SKM-1 treated with dmso at 0.1 percent for 144 hours (cell line): ENCODE results near the gene GNPAT.
A peak's percentile ranks its signal among the peaks of the same experiment; 100 is the strongest.

ENCODE experiments used
- DNase-seq: peaks from one replicate; lab custom pipeline; 2025; ENCODE audit not compliant: unreplicated experiment; lab: John Stamatoyannopoulos, UW

The GNPAT gene

DNA sequence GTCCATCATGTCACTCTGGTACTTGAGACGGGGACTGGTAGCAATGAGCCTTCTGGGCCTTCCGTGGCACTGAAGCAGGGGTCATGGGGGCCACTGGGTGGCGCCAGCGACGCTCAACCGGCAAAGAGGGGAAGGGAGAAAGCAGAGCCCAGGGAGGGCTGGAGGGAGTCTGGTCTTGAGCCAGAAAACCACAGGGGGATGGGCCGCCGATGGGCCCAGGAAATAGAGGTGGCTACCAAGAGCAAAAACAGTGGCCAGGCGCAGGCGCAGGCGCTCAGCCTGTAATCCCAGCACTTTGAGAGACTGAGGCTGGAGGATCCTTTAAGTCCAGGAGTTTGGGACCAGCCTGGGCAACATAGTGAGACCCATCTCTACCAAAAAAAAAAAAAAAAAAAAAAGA lies 74.9 kb downstream of the GNPAT start:
- DNase-seq: peak; percentile 68

DNA sequence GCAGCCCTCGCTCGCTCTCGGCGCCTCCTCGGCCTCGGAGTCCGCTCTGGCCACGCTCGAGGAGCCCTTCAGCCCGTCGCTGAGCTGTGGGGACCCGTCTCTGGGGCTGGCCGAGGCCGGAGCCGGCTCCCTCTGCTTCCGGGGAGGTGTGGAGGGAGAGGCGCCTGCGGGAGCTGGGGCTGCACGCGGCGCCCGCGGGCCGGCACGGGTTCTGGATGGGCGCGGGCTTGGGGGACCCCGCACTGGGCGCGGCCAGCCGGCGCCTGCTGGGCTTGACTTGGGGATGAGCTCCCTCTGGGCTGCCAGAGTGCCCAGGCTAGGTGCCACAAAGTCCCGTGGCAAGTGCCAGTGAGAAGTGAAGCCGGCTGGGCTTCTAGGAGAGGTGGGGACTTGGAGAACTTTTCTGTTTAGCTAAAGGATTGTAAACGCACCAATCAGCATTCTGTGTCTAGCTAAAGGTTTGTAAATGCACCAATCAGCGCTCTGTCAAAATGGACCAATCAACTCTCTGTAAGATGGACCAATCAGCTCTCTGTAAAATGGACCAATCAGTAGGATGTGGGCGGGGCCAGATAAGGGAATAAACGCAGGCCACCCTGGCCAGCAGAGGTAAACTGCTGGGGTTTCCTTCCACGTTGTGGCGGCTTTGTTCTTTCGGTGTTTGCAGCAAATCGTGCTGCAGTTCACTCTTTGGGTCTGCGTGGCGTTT lies 76.4 kb downstream of the GNPAT start:
- DNase-seq: no peak

DNA sequence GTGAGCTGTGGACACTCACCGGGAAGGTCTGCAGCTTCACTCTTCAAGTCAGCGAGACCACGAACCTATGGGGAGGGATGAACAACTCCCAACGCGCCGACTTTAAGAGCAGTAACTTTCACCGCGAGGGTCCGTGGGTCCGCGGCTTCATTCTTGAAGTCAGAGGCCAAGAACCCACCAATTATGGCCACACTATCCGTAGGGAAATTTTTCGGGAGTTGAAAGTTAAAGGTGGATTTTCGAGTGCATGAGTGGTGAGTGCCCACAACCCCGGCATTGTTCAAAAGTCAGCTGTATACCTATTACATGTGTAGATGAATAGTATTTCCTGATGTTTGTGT lies 77.0 kb downstream of the GNPAT start:
- no peak for DNase-seq

DNA sequence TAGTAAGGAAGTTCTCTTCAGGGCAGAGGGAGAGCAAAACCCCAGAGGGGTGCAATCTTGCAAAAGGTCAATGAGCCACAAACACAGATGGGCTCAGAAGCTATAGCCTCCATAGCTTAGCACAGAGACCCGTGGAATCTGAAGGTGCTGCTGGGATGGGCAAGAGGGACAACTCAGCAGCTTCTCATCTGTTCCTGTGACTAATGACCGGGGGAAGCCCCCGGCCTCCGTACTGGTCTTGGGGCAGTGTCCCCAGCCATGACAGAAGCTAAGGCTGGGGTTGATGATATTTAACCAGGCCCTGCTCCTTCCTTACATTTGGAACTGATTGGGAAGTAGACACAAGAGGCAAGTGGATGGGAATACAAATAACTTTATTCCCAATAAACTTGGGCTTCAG lies 77.6 kb downstream of the GNPAT start:
- no peak for DNase-seq

DNA sequence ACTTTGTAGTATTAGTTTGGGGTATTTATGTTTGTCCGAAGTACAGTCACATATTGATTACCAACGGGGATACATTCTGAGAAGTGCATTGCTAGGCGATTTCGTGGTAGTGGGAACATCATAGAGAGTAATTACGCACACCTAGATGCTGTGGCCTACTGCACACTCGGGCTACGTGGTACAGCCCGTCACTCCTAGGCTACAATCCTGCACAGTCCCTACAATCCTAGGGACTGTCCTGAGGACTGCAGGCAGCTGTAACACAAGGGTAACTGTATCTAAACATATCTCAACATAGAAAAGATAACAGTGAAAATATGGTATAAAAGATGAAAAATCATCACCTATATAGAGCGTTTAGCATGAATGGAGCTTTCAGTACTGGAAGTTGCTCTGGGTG lies 78.1 kb downstream of the GNPAT start:
- no peak for DNase-seq

DNA sequence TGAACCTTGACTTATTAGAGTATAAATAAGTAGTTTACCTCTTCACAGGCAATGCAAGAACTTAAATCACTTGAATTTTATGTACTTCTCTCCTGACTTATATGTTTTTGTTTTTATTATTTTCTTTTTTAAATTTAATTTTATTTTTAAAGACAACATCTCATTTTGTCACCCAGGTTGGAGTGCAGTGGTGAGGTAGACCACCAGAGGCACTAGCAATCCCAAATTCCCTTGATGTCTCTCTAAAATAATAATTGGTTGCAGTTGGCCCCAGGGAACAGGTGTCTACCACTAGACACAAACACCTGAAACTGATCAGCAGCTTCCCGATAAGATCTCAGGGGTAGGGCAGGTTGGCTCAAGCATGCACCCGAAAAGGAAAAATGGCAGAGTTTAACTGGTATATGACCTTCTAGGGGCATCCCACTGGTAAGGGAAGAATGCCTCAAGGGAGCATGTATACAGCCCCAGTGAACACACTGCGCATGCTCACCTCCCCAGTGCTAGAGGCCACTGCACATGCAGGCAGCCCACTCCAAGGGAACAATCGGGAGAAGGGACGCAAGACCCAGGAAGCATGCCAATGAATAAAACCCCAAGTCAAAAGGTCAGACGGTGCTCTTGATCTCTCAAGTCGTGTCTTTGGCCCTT lies 82.0 kb downstream of the GNPAT start:
- no peak for DNase-seq

DNA sequence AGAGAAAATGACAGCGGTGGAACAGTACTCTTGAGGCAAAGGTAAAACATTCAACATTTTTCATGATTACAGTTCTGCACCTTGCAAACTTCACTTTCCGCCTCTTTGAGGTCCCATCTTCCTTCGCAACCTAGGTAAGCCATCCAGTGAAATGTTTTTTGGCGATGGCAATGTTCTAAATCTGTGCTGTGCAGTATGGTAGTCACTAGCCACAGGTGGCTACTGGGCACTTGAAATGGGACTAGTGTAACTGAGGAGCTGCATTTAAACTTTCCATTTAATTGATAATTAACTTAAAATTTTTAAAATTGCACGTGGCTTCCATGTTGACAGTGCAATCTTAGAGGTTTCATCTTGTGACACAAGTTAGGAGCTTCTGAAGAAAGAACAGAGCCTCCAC lies 83.6 kb downstream of the GNPAT start:
- DNase-seq: no peak

DNA sequence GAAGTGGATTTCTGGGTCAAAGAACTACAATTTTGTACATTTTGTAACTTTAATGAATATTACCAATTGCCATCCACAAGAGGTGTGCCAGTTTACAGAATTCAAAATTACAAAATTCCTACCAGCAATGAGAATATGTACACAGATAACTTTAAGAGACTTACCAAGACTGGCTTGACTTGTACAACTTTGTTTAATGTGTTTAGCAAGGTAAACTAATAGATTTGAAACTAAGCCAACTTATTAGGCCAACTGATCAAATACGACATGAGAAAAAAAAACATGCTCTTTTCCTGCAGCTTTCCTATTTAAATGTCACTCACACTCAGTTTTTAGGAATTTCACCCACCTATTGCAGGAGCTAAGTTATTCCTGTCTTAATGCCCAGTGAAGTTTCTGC lies 85.2 kb downstream of the GNPAT start:
- no peak for DNase-seq
